GM18909 (cell line): ENCODE measurements around the gene SRGAP2C.
"Not testable (repeated sequence)": the region's sequence is repeated elsewhere in the genome, so short reads cannot be mapped to it uniquely, and the experiment has no call there.

Source experiments
- ATAC-seq: cut with Tn5 transposase; IDR thresholded peaks from one replicate; pipeline ENCODE4 v1.9.1; 2021; ENCODE audit warnings: mild to moderate bottlenecking; ENCODE audit not compliant: unreplicated experiment, poor library complexity

Gene SRGAP2C

GRCh38 chr1:121400541-121401310, 216.0 kb downstream of the SRGAP2C start:
- ATAC-seq, result not testable (repeated sequence)

- ATAC-seq, result not testable (repeated sequence)
Measured at GRCh38 chr1:121401375-121401955, 216.7 kb downstream of the SRGAP2C start.

GRCh38 chr1:121403254-121403653, 218.5 kb downstream of the SRGAP2C start:
- ATAC-seq, result not testable (repeated sequence)

GRCh38 chr1:121408354-121408753, 223.6 kb downstream of the SRGAP2C start:
- no peak for ATAC-seq

GRCh38 chr1:121413821-121414220, 229.0 kb downstream of the SRGAP2C start:
- ATAC-seq, result no peak

GRCh38 chr1:121414905-121415304, 230.1 kb downstream of the SRGAP2C start:
- ATAC-seq, result no peak

- ATAC-seq, result no peak
Measured at GRCh38 chr1:121417325-121417923, 232.6 kb downstream of the SRGAP2C start.

- no peak for ATAC-seq
Measured at GRCh38 chr1:121418369-121419049, 233.7 kb downstream of the SRGAP2C start.

- not testable (repeated sequence) for ATAC-seq
Measured at GRCh38 chr1:121419050-121419615, 234.4 kb downstream of the SRGAP2C start.

GRCh38 chr1:121421490-121421889, 236.7 kb downstream of the SRGAP2C start:
- not testable (repeated sequence) for ATAC-seq

- ATAC-seq, result not testable (repeated sequence)
Measured at GRCh38 chr1:121423956-121424355, 239.2 kb downstream of the SRGAP2C start.

- not testable (repeated sequence) for ATAC-seq
Measured at GRCh38 chr1:121433517-121433916, 248.7 kb downstream of the SRGAP2C start.

- ATAC-seq, result not testable (repeated sequence)
Measured at GRCh38 chr1:121438862-121439261, 254.1 kb downstream of the SRGAP2C start.

- no peak for ATAC-seq
Measured at GRCh38 chr1:121440993-121441392, 256.2 kb downstream of the SRGAP2C start.
